Stimulated activated naive B cell treated with anti-CD40 and anti-IgM and Interleukin-4, amounts not matched to agents 10 μg/mL and 1 μg/mL and 100 μg/mL, for 72 hours (primary cell): ENCODE results near the gene AKAP12.

Experiments used
- ATAC-seq, 2 donors: fragments of 150-1000 bp; cut with Tn5 transposase; replicated peaks; 2 replicates each; pipeline ENCODE4 v1.10.0; 2021; ENCODE audit warnings: moderate library complexity in 1 of 2
- DNase-seq: peaks from one replicate; pipeline ENCODE4 v3.0.0; 2021
- H3K27ac Mint-ChIP-seq: one replicate; pipeline ENCODE4 v1.8.0; 2022; ENCODE audit warnings: mild to moderate bottlenecking, mixed read lengths
- H3K27me3 Mint-ChIP-seq, 2 donors: one replicate each; pipeline ENCODE4 v1.8.0; 2022; ENCODE audit warnings: mixed read lengths in 2 of 2
- H3K36me3 Mint-ChIP-seq, 2 donors: one replicate each; pipeline ENCODE4 v1.8.0; 2022; ENCODE audit warnings: mixed read lengths in 2 of 2, mild to moderate bottlenecking in 1 of 2
- H3K4me1 Mint-ChIP-seq, 2 donors: one replicate each; pipeline ENCODE4 v1.8.0; 2022; ENCODE audit warnings: mixed read lengths in 2 of 2, mild to moderate bottlenecking in 1 of 2
- H3K4me3 Mint-ChIP-seq, 2 donors: one replicate each; pipeline ENCODE4 v1.8.0; 2022; ENCODE audit warnings: mild to moderate bottlenecking in 2 of 2, mixed read lengths in 2 of 2, moderate library complexity in 1 of 2
- H3K9me3 Mint-ChIP-seq, 2 donors: one replicate each; pipeline ENCODE4 v1.8.0; 2022; ENCODE audit warnings: mixed read lengths in 2 of 2, mild to moderate bottlenecking in 1 of 2

Gene AKAP12

GRCh38 chr6:151322570-151322969 is 82.8 kb downstream of the AKAP12 start:
- Mint-ChIP-seq H3K9me3 (no peaks in the 10 kb centered on the region), H3K27me3 (peaks cover 12 to 22% of the 10 kb centered on the region in 2 donors), H3K36me3 (peaks cover 3 to 4% of the 10 kb centered on the region in 2 donors), H3K4me3 (no peak overlapping the region), H3K4me1 (peaks cover 19 to 29% of the 10 kb centered on the region in 2 donors), H3K27ac (no peak overlapping the region)
- ATAC-seq (no peak), DNase-seq (no peak)

- Mint-ChIP-seq H3K9me3 (no peaks in the 10 kb centered on the region), H3K4me1 (peaks cover 19 to 29% of the 10 kb centered on the region in 2 donors), H3K27me3 (peaks cover 12 to 24% of the 10 kb centered on the region in 2 donors), H3K27ac (no peak overlapping the region), H3K4me3 (peak overlapping the region; percentile 34 to 43), H3K36me3 (peaks cover 3 to 4% of the 10 kb centered on the region in 2 donors)
- ATAC-seq (peak; percentile 78 to 84), DNase-seq (peak; percentile 40)
Measured at GRCh38 chr6:151323791-151324487, 84.2 kb downstream of the AKAP12 start.

GRCh38 chr6:151324488-151324825 is 84.7 kb downstream of the AKAP12 start:
- no peak overlapping the region for H3K27ac Mint-ChIP-seq
- ATAC-seq (peak; percentile 19 to 28), DNase-seq (no peak)
- H3K4me3 Mint-ChIP-seq, result peak overlapping the region; percentile 34 to 43
- H3K27me3 Mint-ChIP-seq, result peaks cover 12 to 24% of the 10 kb centered on the region in 2 donors
- H3K4me1 Mint-ChIP-seq, result peaks cover 19 to 29% of the 10 kb centered on the region in 2 donors
- H3K36me3 Mint-ChIP-seq, result peaks cover 3 to 4% of the 10 kb centered on the region in 2 donors
- H3K9me3 Mint-ChIP-seq, result no peaks in the 10 kb centered on the region

GRCh38 chr6:151325075-151326050 is 85.6 kb downstream of the AKAP12 start:
- peaks cover 12 to 23% of the 10 kb centered on the region in 2 donors for H3K27me3 Mint-ChIP-seq
- peak; percentile 64 to 68 for ATAC-seq

GRCh38 chr6:151326116-151326825 is 86.5 kb downstream of the AKAP12 start:
- DNase-seq (no peak), ATAC-seq (no peak)
- Mint-ChIP-seq H3K9me3 (no peaks in the 10 kb centered on the region), H3K4me3 (peak overlapping the region; percentile 79), H3K36me3 (peaks cover 2 to 4% of the 10 kb centered on the region in 2 donors), H3K27ac (peak overlapping the region; percentile 47), H3K27me3 (peaks cover 12 to 19% of the 10 kb centered on the region in 2 donors), H3K4me1 (peaks cover 19 to 29% of the 10 kb centered on the region in 2 donors)

More at GRCh38 chr6:151325075-151326050, 85.6 kb downstream of the AKAP12 start:
- Mint-ChIP-seq H3K36me3 (peaks cover 3 to 4% of the 10 kb centered on the region in 2 donors), H3K9me3 (no peaks in the 10 kb centered on the region), H3K4me1 (peaks cover 19 to 29% of the 10 kb centered on the region in 2 donors), H3K4me3 (peak overlapping the region; percentile 79), H3K27ac (peak overlapping the region; percentile 47)
- no peak for DNase-seq

GRCh38 chr6:151327101-151327500 is 87.3 kb downstream of the AKAP12 start:
- Mint-ChIP-seq H3K27me3 (peaks cover 12 to 19% of the 10 kb centered on the region in 2 donors), H3K36me3 (peaks cover 0 to 4% of the 10 kb centered on the region in 2 donors), H3K4me1 (peaks cover 19 to 29% of the 10 kb centered on the region in 2 donors), H3K4me3 (no peak overlapping the region), H3K27ac (no peak overlapping the region), H3K9me3 (no peaks in the 10 kb centered on the region)
- no peak for DNase-seq
- no peak for ATAC-seq

GRCh38 chr6:151330130-151330696 is 90.4 kb downstream of the AKAP12 start:
- DNase-seq, result no peak
- peaks cover 7 to 10% of the 10 kb centered on the region in 2 donors for H3K4me1 Mint-ChIP-seq
- H3K27ac Mint-ChIP-seq, result no peak overlapping the region
- H3K4me3 Mint-ChIP-seq, result no peak overlapping the region
- H3K36me3 Mint-ChIP-seq, result peaks cover 0 to 3% of the 10 kb centered on the region in 2 donors
- no peaks in the 10 kb centered on the region for H3K9me3 Mint-ChIP-seq
- H3K27me3 Mint-ChIP-seq, result peaks cover 11 to 14% of the 10 kb centered on the region in 2 donors
- no peak for ATAC-seq

GRCh38 chr6:151335930-151336329 is 96.2 kb downstream of the AKAP12 start:
- peaks cover 0 to 6% of the 10 kb centered on the region in 2 donors for H3K27me3 Mint-ChIP-seq
- no peak for ATAC-seq
- no peak overlapping the region for H3K27ac Mint-ChIP-seq

GRCh38 chr6:151338651-151339200 is 99.0 kb downstream of the AKAP12 start:
- no peak overlapping the region for H3K4me3 Mint-ChIP-seq
- no peak overlapping the region for H3K27ac Mint-ChIP-seq
- no peaks in the 10 kb centered on the region for H3K36me3 Mint-ChIP-seq
- no peak for ATAC-seq
- H3K4me1 Mint-ChIP-seq, result peaks cover 0 to 2% of the 10 kb centered on the region in 2 donors
- no peak for DNase-seq
- no peaks in the 10 kb centered on the region for H3K9me3 Mint-ChIP-seq
- peaks cover 0 to 5% of the 10 kb centered on the region in 2 donors for H3K27me3 Mint-ChIP-seq

More at GRCh38 chr6:151335930-151336329, 96.2 kb downstream of the AKAP12 start:
- no peaks in the 10 kb centered on the region for H3K9me3 Mint-ChIP-seq
- H3K4me1 Mint-ChIP-seq, result peaks cover 0 to 2% of the 10 kb centered on the region in 2 donors
- no peak for DNase-seq
- H3K36me3 Mint-ChIP-seq, result peaks cover 0 to 3% of the 10 kb centered on the region in 2 donors
- no peak overlapping the region for H3K4me3 Mint-ChIP-seq

GRCh38 chr6:151339369-151339768 is 99.6 kb downstream of the AKAP12 start:
- Mint-ChIP-seq H3K9me3 (no peaks in the 10 kb centered on the region), H3K27ac (no peak overlapping the region), H3K4me3 (no peak overlapping the region), H3K4me1 (peaks cover 0 to 2% of the 10 kb centered on the region in 2 donors), H3K36me3 (no peaks in the 10 kb centered on the region), H3K27me3 (no peaks in the 10 kb centered on the region)
- no peak for ATAC-seq
- DNase-seq, result no peak

- no peak overlapping the region for H3K4me3 Mint-ChIP-seq
- no peaks in the 10 kb centered on the region for H3K9me3 Mint-ChIP-seq
- no peaks in the 10 kb centered on the region for H3K4me1 Mint-ChIP-seq
- no peaks in the 10 kb centered on the region for H3K27me3 Mint-ChIP-seq
- H3K36me3 Mint-ChIP-seq, result no peaks in the 10 kb centered on the region
- no peak for DNase-seq
- H3K27ac Mint-ChIP-seq, result no peak overlapping the region
- ATAC-seq, result no peak
Measured at GRCh38 chr6:151340219-151340978, 100.6 kb downstream of the AKAP12 start.

- no peaks in the 10 kb centered on the region for H3K4me1 Mint-ChIP-seq
- ATAC-seq, result no peak
Measured at GRCh38 chr6:151341476-151342195, 101.9 kb downstream of the AKAP12 start.

More at GRCh38 chr6:151341476-151342195, 101.9 kb downstream of the AKAP12 start:
- Mint-ChIP-seq H3K27me3 (no peaks in the 10 kb centered on the region), H3K4me3 (no peak overlapping the region), H3K36me3 (no peaks in the 10 kb centered on the region), H3K27ac (no peak overlapping the region), H3K9me3 (no peaks in the 10 kb centered on the region)
- no peak for DNase-seq
